ENCODE data around the gene WDR4. TPM values are rescaled to one million over a fixed set of nuclear protein-coding genes. Genes with fewer than 3 reads are reported as not detected.
"Not testable (repeated sequence)": the region's sequence is repeated elsewhere in the genome, so short reads cannot be mapped to it uniquely, and the experiment has no call there.

Gene WDR4
- total and polyA plus RNA-seq, 2 donors = 5.3 to 11.8 TPM

- Histone ChIP-seq H3K9me3 (ENCODE audit: control insufficient read depth in 2 of 2, insufficient read depth in 1 of 2, low read length in 1 of 2) (peaks cover 0 to 4% of the 10 kb centered on the region in 2 donors), H3K4me1 (ENCODE audit: control insufficient read depth in 2 of 2, insufficient read depth in 2 of 2, low read length in 2 of 2) (peaks cover 11 to 35% of the 10 kb centered on the region in 2 donors), H3K27ac (ENCODE audit: low read depth in 1 of 2, low read length in 1 of 2) (no peak overlapping the region), H3K36me3 (ENCODE audit: control insufficient read depth in 2 of 2, insufficient read depth in 2 of 2, low read length in 1 of 2) (peaks cover 0 to 12% of the 10 kb centered on the region in 2 donors), H3K4me3 (ENCODE audit: low read length in 2 of 2) (no peak overlapping the region), H3K27me3 (ENCODE audit: control insufficient read depth in 2 of 2, insufficient read depth in 1 of 2, low read length in 1 of 2) (peaks cover 2 to 8% of the 10 kb centered on the region in 2 donors)
- WGBS = 91% methylated on average over 23 of the region's 23 CpGs
- DNase-seq (ENCODE audit: low read depth in 6 of 9, low spot score in 9 of 9) = no peak
Measured at GRCh38 chr21:42833859-42834725, 45.2 kb downstream of the WDR4 start.

GRCh38 chr21:42833439-42833815, 45.9 kb downstream of the WDR4 start:
- peak overlapping the region in 1 of 2 donors; percentile 22 for H3K27ac ChIP-seq (ENCODE audit: low read depth in 1 of 2, low read length in 1 of 2)
- peaks cover 0 to 7% of the 10 kb centered on the region in 2 donors for H3K36me3 ChIP-seq (ENCODE audit: control insufficient read depth in 2 of 2, insufficient read depth in 2 of 2, low read length in 1 of 2)
- H3K9me3 ChIP-seq (ENCODE audit: control insufficient read depth in 2 of 2, insufficient read depth in 1 of 2, low read length in 1 of 2) = peaks cover 0 to 4% of the 10 kb centered on the region in 2 donors
- DNase-seq (ENCODE audit: low read depth in 6 of 9, low spot score in 9 of 9) = peak in 3 of 9 donors; percentile 32 to 70 (median 46)
- peaks cover 11 to 34% of the 10 kb centered on the region in 2 donors for H3K4me1 ChIP-seq (ENCODE audit: control insufficient read depth in 2 of 2, insufficient read depth in 2 of 2, low read length in 2 of 2)
- no peak overlapping the region for H3K4me3 ChIP-seq (ENCODE audit: low read length in 2 of 2)
- H3K27me3 ChIP-seq (ENCODE audit: control insufficient read depth in 2 of 2, insufficient read depth in 1 of 2, low read length in 1 of 2) = peaks cover 2 to 8% of the 10 kb centered on the region in 2 donors
- WGBS = 57% methylated on average over 11 of the region's 11 CpGs

GRCh38 chr21:42832321-42832630, 47.1 kb downstream of the WDR4 start:
- H3K4me3 ChIP-seq (ENCODE audit: low read length in 2 of 2); H3K9me3 ChIP-seq (ENCODE audit: control insufficient read depth in 2 of 2, insufficient read depth in 1 of 2, low read length in 1 of 2); H3K27me3 ChIP-seq (ENCODE audit: control insufficient read depth in 2 of 2, insufficient read depth in 1 of 2, low read length in 1 of 2); DNase-seq (ENCODE audit: low read depth in 6 of 9, low spot score in 9 of 9); H3K27ac ChIP-seq (ENCODE audit: low read depth in 1 of 2, low read length in 1 of 2); H3K36me3 ChIP-seq (ENCODE audit: control insufficient read depth in 2 of 2, insufficient read depth in 2 of 2, low read length in 1 of 2): not testable (repeated sequence)
- H3K4me1 ChIP-seq (ENCODE audit: control insufficient read depth in 2 of 2, insufficient read depth in 2 of 2, low read length in 2 of 2) = peaks cover 11 to 34% of the 10 kb centered on the region in 2 donors
- 93% methylated on average over 4 of the region's 4 CpGs for WGBS

GRCh38 chr21:42830456-42831455, 48.6 kb downstream of the WDR4 start:
- Histone ChIP-seq H3K4me1 (ENCODE audit: control insufficient read depth in 2 of 2, insufficient read depth in 2 of 2, low read length in 2 of 2) (peaks cover 11 to 29% of the 10 kb centered on the region in 2 donors), H3K27me3 (ENCODE audit: control insufficient read depth in 2 of 2, insufficient read depth in 1 of 2, low read length in 1 of 2) (peaks cover 2 to 8% of the 10 kb centered on the region in 2 donors), H3K9me3 (ENCODE audit: control insufficient read depth in 2 of 2, insufficient read depth in 1 of 2, low read length in 1 of 2) (peaks cover 0 to 4% of the 10 kb centered on the region in 2 donors), H3K4me3 (ENCODE audit: low read length in 2 of 2) (no peak overlapping the region), H3K36me3 (ENCODE audit: control insufficient read depth in 2 of 2, insufficient read depth in 2 of 2, low read length in 1 of 2) (peaks cover 0 to 3% of the 10 kb centered on the region in 2 donors), H3K27ac (ENCODE audit: low read depth in 1 of 2, low read length in 1 of 2) (no peak overlapping the region)
- WGBS = 46% methylated on average over 25 of the region's 25 CpGs
- DNase-seq (ENCODE audit: low read depth in 6 of 9, low spot score in 9 of 9) = peak in 1 of 9 donors; percentile 30

GRCh38 chr21:42829954-42830353, 49.4 kb downstream of the WDR4 start:
- 95% methylated on average over 4 of the region's 4 CpGs for WGBS
- Histone ChIP-seq H3K36me3 (ENCODE audit: control insufficient read depth in 2 of 2, insufficient read depth in 2 of 2, low read length in 1 of 2) (peaks cover 0 to 3% of the 10 kb centered on the region in 2 donors), H3K27ac (ENCODE audit: low read depth in 1 of 2, low read length in 1 of 2) (no peak overlapping the region), H3K27me3 (ENCODE audit: control insufficient read depth in 2 of 2, insufficient read depth in 1 of 2, low read length in 1 of 2) (peaks cover 2 to 8% of the 10 kb centered on the region in 2 donors), H3K4me3 (ENCODE audit: low read length in 2 of 2) (no peak overlapping the region), H3K9me3 (ENCODE audit: control insufficient read depth in 2 of 2, insufficient read depth in 1 of 2, low read length in 1 of 2) (peaks cover 0 to 4% of the 10 kb centered on the region in 2 donors), H3K4me1 (ENCODE audit: control insufficient read depth in 2 of 2, insufficient read depth in 2 of 2, low read length in 2 of 2) (peaks cover 11 to 29% of the 10 kb centered on the region in 2 donors)
- no peak for DNase-seq (ENCODE audit: low read depth in 6 of 9, low spot score in 9 of 9)

GRCh38 chr21:42829417-42829816, 49.9 kb downstream of the WDR4 start:
- H3K4me3 ChIP-seq (ENCODE audit: low read length in 2 of 2) = no peak overlapping the region
- no peak for DNase-seq (ENCODE audit: low read depth in 6 of 9, low spot score in 9 of 9)
- H3K36me3 ChIP-seq (ENCODE audit: control insufficient read depth in 2 of 2, insufficient read depth in 2 of 2, low read length in 1 of 2) = no peaks in the 10 kb centered on the region
- WGBS = 84% methylated on average over 9 of the region's 9 CpGs
- H3K4me1 ChIP-seq (ENCODE audit: control insufficient read depth in 2 of 2, insufficient read depth in 2 of 2, low read length in 2 of 2) = peaks cover 11 to 29% of the 10 kb centered on the region in 2 donors
- H3K27me3 ChIP-seq (ENCODE audit: control insufficient read depth in 2 of 2, insufficient read depth in 1 of 2, low read length in 1 of 2) = peaks cover 2 to 8% of the 10 kb centered on the region in 2 donors
- H3K27ac ChIP-seq (ENCODE audit: low read depth in 1 of 2, low read length in 1 of 2) = no peak overlapping the region
- peaks cover 0 to 4% of the 10 kb centered on the region in 2 donors for H3K9me3 ChIP-seq (ENCODE audit: control insufficient read depth in 2 of 2, insufficient read depth in 1 of 2, low read length in 1 of 2)

- DNase-seq (ENCODE audit: low read depth in 6 of 9, low spot score in 9 of 9) = no peak
- WGBS = 83% methylated on average over 2 of the region's 2 CpGs
- no peaks in the 10 kb centered on the region for H3K36me3 ChIP-seq (ENCODE audit: control insufficient read depth in 2 of 2, insufficient read depth in 2 of 2, low read length in 1 of 2)
- no peak overlapping the region for H3K4me3 ChIP-seq (ENCODE audit: low read length in 2 of 2)
- peaks cover 0 to 4% of the 10 kb centered on the region in 2 donors for H3K9me3 ChIP-seq (ENCODE audit: control insufficient read depth in 2 of 2, insufficient read depth in 1 of 2, low read length in 1 of 2)
- peaks cover 2 to 8% of the 10 kb centered on the region in 2 donors for H3K27me3 ChIP-seq (ENCODE audit: control insufficient read depth in 2 of 2, insufficient read depth in 1 of 2, low read length in 1 of 2)
- H3K4me1 ChIP-seq (ENCODE audit: control insufficient read depth in 2 of 2, insufficient read depth in 2 of 2, low read length in 2 of 2) = peaks cover 4 to 16% of the 10 kb centered on the region in 2 donors
- no peak overlapping the region for H3K27ac ChIP-seq (ENCODE audit: low read depth in 1 of 2, low read length in 1 of 2)
Measured at GRCh38 chr21:42827588-42827987, 51.8 kb downstream of the WDR4 start.

GRCh38 chr21:42820616-42821465, 58.5 kb downstream of the WDR4 start:
- no peak overlapping the region for H3K27ac ChIP-seq (ENCODE audit: low read depth in 1 of 2, low read length in 1 of 2)
- no peak for DNase-seq (ENCODE audit: low read depth in 6 of 9, low spot score in 9 of 9)
- H3K36me3 ChIP-seq (ENCODE audit: control insufficient read depth in 2 of 2, insufficient read depth in 2 of 2, low read length in 1 of 2) = no peaks in the 10 kb centered on the region
- no peaks in the 10 kb centered on the region for H3K27me3 ChIP-seq (ENCODE audit: control insufficient read depth in 2 of 2, insufficient read depth in 1 of 2, low read length in 1 of 2)
- peaks cover 0 to 3% of the 10 kb centered on the region in 2 donors for H3K9me3 ChIP-seq (ENCODE audit: control insufficient read depth in 2 of 2, insufficient read depth in 1 of 2, low read length in 1 of 2)
- 97% methylated on average over 8 of the region's 8 CpGs for WGBS
- no peak overlapping the region for H3K4me3 ChIP-seq (ENCODE audit: low read length in 2 of 2)
- no peaks in the 10 kb centered on the region for H3K4me1 ChIP-seq (ENCODE audit: control insufficient read depth in 2 of 2, insufficient read depth in 2 of 2, low read length in 2 of 2)
